Measurements from ENCODE around the gene PLA2G2C.
"Not testable (repeated sequence)": the region's sequence is repeated elsewhere in the genome, so short reads cannot be mapped to it uniquely, and the experiment has no call there.

The PLA2G2C gene

GRCh38 chr1:20150969-20151368, 35.3 kb downstream of the PLA2G2C start:
- no peak for DNase-seq

GRCh38 chr1:20150326-20150705, 36.0 kb downstream of the PLA2G2C start:
- no peak for DNase-seq

- DNase-seq: no peak
These were observed 36.6 kb downstream of the PLA2G2C start for GRCh38 chr1:20149601-20150325.

- no peak for DNase-seq
These were observed 37.5 kb downstream of the PLA2G2C start for GRCh38 chr1:20148571-20149500.

GRCh38 chr1:20147846-20148570, 38.3 kb downstream of the PLA2G2C start:
- no peak for DNase-seq

- DNase-seq: no peak
These were observed 42.4 kb downstream of the PLA2G2C start for GRCh38 chr1:20143734-20144565.

- DNase-seq: no peak
These were observed 43.0 kb downstream of the PLA2G2C start for GRCh38 chr1:20143318-20143717.

- no peak for DNase-seq
These were observed 44.2 kb downstream of the PLA2G2C start for GRCh38 chr1:20142001-20142710.

GRCh38 chr1:20141466-20141865, 44.9 kb downstream of the PLA2G2C start:
- no peak for DNase-seq

- DNase-seq: no peak
These were observed 45.3 kb downstream of the PLA2G2C start for GRCh38 chr1:20141001-20141400.

- no peak for DNase-seq
These were observed 46.3 kb downstream of the PLA2G2C start for GRCh38 chr1:20139776-20140612.

- DNase-seq: no peak
These were observed 47.3 kb downstream of the PLA2G2C start, which contains the start of gene PLA2G2F for GRCh38 chr1:20138961-20139550. Gene PLA2G2F (plus strand): TSS chr1:20139323. CDS start chr1:20139428, 105 bp downstream.

- no peak for DNase-seq
These were observed 48.0 kb downstream of the PLA2G2C start for GRCh38 chr1:20138346-20138745.

GRCh38 chr1:20137604-20138003, 48.7 kb downstream of the PLA2G2C start:
- no peak for DNase-seq

- DNase-seq: no peak
These were observed 49.3 kb downstream of the PLA2G2C start for GRCh38 chr1:20137055-20137454.

GRCh38 chr1:20136249-20136648, 50.1 kb downstream of the PLA2G2C start:
- no peak for DNase-seq

GRCh38 chr1:20134995-20135394, 51.3 kb downstream of the PLA2G2C start:
- DNase-seq: no peak

GRCh38 chr1:20130518-20130917, 55.8 kb downstream of the PLA2G2C start:
- DNase-seq: not testable (repeated sequence)

- DNase-seq: no peak
These were observed 59.4 kb downstream of the PLA2G2C start for GRCh38 chr1:20126806-20127440.
